IMR-90 (cell line): ENCODE measurements around the gene TEDC2. TPM values are rescaled to one million over a fixed set of nuclear protein-coding genes. Genes with fewer than 3 reads are reported as not detected.

Experiments
- ATAC-seq: fragments of 200-7000 bp; cut with Tn5 transposase; 2 replicates; pipeline ENCODE4 v1.9.1; 2020; ENCODE audit warnings: low read depth, mild to moderate bottlenecking, moderate library complexity
- BruUV-seq: library from RNA; stranded (reverse); fragments of 400-500 nt; replicated peaks from 2 replicates; lab custom pipeline; 2021; lab: Mats Ljungman, UMichigan
- CTCF ChIA-PET: fragments of 300-600 bp; formaldehyde crosslinking; extraction: SDS; loops from one replicate; lab custom pipeline; 2021; ENCODE audit warnings: antibody characterized with exemption; lab: Yijun Ruan, JAX
- POLR2A ChIA-PET: fragments of 300-600 bp; sonication (Branson Sonifier 250); formaldehyde crosslinking; loops from one replicate; lab custom pipeline; 2022; ENCODE audit warnings: antibody characterized with exemption; ENCODE audit not compliant: unreplicated experiment; lab: Charles Lee
- DNase-seq: peaks from one replicate; pipeline ENCODE4 v3.0.0; 2013
- H2AFZ ChIP-seq: replicated peaks from 2 replicates; pipeline ENCODE3; 2013; ENCODE audit warnings: low read length, mild to moderate bottlenecking; ENCODE audit not compliant: poor library complexity
- H2AK5ac ChIP-seq: 2 replicates; pipeline ENCODE4 v1.6.1; 2013; ENCODE audit warnings: low read depth, low read length, inconsistent platforms
- H2AK9ac ChIP-seq: replicated peaks from 2 replicates; pipeline ENCODE3; 2013; ENCODE audit warnings: mild to moderate bottlenecking, low read depth, low read length, moderate library complexity; ENCODE audit not compliant: poor library complexity
- H2BK120ac ChIP-seq: 2 replicates; pipeline ENCODE4 v1.6.1; 2013; ENCODE audit warnings: low read depth, low read length, inconsistent platforms
- H2BK15ac ChIP-seq: 3 replicates; pipeline ENCODE4 v1.6.1; 2013; ENCODE audit warnings: low read depth, low read length, inconsistent platforms
- H2BK20ac ChIP-seq: 2 replicates; pipeline ENCODE4 v1.6.1; 2013; ENCODE audit warnings: low read depth, mild to moderate bottlenecking, inconsistent platforms, low read length, moderate library complexity
- H2BK5ac ChIP-seq: 2 replicates; pipeline ENCODE4 v1.6.1; 2013; ENCODE audit warnings: mild to moderate bottlenecking, low read depth, low read length, inconsistent platforms; ENCODE audit not compliant: poor library complexity, severe bottlenecking
- H3K14ac ChIP-seq: replicated peaks from 2 replicates; pipeline ENCODE4 v1.6.1; 2013; ENCODE audit warnings: low read depth, low read length, inconsistent platforms
- H3K18ac ChIP-seq: 2 replicates; pipeline ENCODE4 v1.6.1; 2013; ENCODE audit warnings: low read depth, low read length, control low read depth
- H3K23ac ChIP-seq: 2 replicates; pipeline ENCODE4 v1.6.1; 2013; ENCODE audit warnings: low read depth, low read length, inconsistent platforms
- H3K27ac ChIP-seq: 2 replicates; pipeline ENCODE4 v1.5.1; 2013; ENCODE audit warnings: mild to moderate bottlenecking, control low read depth, low read length; ENCODE audit not compliant: insufficient read depth
- H3K27me3 ChIP-seq: 2 replicates; pipeline ENCODE4 v1.6.1; 2013; ENCODE audit warnings: low read length; ENCODE audit not compliant: control insufficient read depth, insufficient read depth
- H3K36me3 ChIP-seq: 2 replicates; pipeline ENCODE4 v1.6.1; 2013; ENCODE audit warnings: low read length, mixed read lengths; ENCODE audit not compliant: control insufficient read depth, insufficient read depth
- H3K4ac ChIP-seq: 2 replicates; pipeline ENCODE4 v1.6.1; 2013; ENCODE audit warnings: low read depth, low read length, inconsistent platforms
- H3K4me1 ChIP-seq: 2 replicates; pipeline ENCODE4 v1.6.1; 2013; ENCODE audit warnings: low read length, mixed read lengths; ENCODE audit not compliant: control insufficient read depth, insufficient read depth
- H3K4me2 ChIP-seq: 2 replicates; pipeline ENCODE4 v1.6.1; 2013; ENCODE audit warnings: low read depth, mild to moderate bottlenecking, control low read depth, low read length, moderate library complexity
- H3K4me3 ChIP-seq: 2 replicates; pipeline ENCODE4 v1.5.1; 2013; ENCODE audit warnings: low read depth, mild to moderate bottlenecking, control low read depth, low read length, moderate library complexity; ENCODE audit not compliant: insufficient read depth
- H3K56ac ChIP-seq: 2 replicates; pipeline ENCODE4 v1.6.1; 2013; ENCODE audit warnings: low read length, inconsistent platforms; ENCODE audit not compliant: insufficient read depth; ENCODE audit errors: extremely low read depth
- H3K79me1 ChIP-seq, 2 experiments: 2 replicates each; pipeline ENCODE4 v1.6.1; 2013; ENCODE audit warnings: low read length in 2 of 2, inconsistent platforms in 1 of 2, low read depth in 1 of 2
- H3K9ac ChIP-seq: 2 replicates; pipeline ENCODE4 v1.6.1; 2013; ENCODE audit warnings: low read depth, low read length, control low read depth
- H3K9me1 ChIP-seq: 2 replicates; pipeline ENCODE4 v1.6.1; 2013; ENCODE audit warnings: low read length, inconsistent platforms; ENCODE audit not compliant: insufficient read depth
- H3K9me3 ChIP-seq: 2 replicates; pipeline ENCODE4 v1.6.1; 2013; ENCODE audit warnings: low read length; ENCODE audit not compliant: control insufficient read depth, insufficient read depth
- H4K20me1 ChIP-seq: 2 replicates; pipeline ENCODE4 v1.6.1; 2013; ENCODE audit warnings: low read length, inconsistent platforms; ENCODE audit not compliant: insufficient read depth
- H4K5ac ChIP-seq: 2 replicates; pipeline ENCODE4 v1.6.1; 2013; ENCODE audit warnings: mild to moderate bottlenecking, low read depth, low read length, control low read depth
- H4K8ac ChIP-seq, 2 experiments: 2 replicates each; pipeline ENCODE4 v1.6.1; 2013; ENCODE audit warnings: low read depth in 2 of 2, low read length in 2 of 2, control low read depth in 1 of 2, inconsistent platforms in 1 of 2
- H4K91ac ChIP-seq: 2 replicates; pipeline ENCODE4 v1.6.1; 2013; ENCODE audit warnings: low read depth, low read length, inconsistent platforms; ENCODE audit not compliant: insufficient read depth
- BHLHE40 ChIP-seq: fragments of 150-350 bp; IDR thresholded peaks from 2 replicates; pipeline ENCODE4 v1.6.1; 2016; ENCODE audit warnings: mild to moderate bottlenecking, low read depth, low read length
- CEBPB ChIP-seq: IDR thresholded peaks from 2 replicates; pipeline ENCODE4 v1.6.1; 2012; ENCODE audit warnings: low read depth, low read length, improper control_type of control experiment
- CHD1 ChIP-seq: IDR thresholded peaks from 2 replicates; pipeline ENCODE4 v1.6.1; 2012; ENCODE audit warnings: low read depth, low read length, improper control_type of control experiment
- FOS ChIP-seq: fragments of 150-350 bp; IDR thresholded peaks from 2 replicates; pipeline ENCODE4 v1.6.1; 2016; ENCODE audit warnings: low read depth, low read length
- MAFK ChIP-seq: IDR thresholded peaks from 2 replicates; pipeline ENCODE4 v1.6.1; 2012; ENCODE audit warnings: low read depth, low read length, improper control_type of control experiment
- MAZ ChIP-seq: IDR thresholded peaks from 2 replicates; pipeline ENCODE4 v1.6.1; 2012; ENCODE audit warnings: low read depth, mild to moderate bottlenecking, low read length, improper control_type of control experiment, moderate library complexity, borderline replicate concordance
- NFE2L2 ChIP-seq: fragments of 150-350 bp; IDR thresholded peaks from 2 replicates; pipeline ENCODE4 v1.6.1; 2016; ENCODE audit warnings: low read depth, mild to moderate bottlenecking, low read length
- POLR2A ChIP-seq: IDR thresholded peaks from 2 replicates; pipeline ENCODE4 v1.6.1; 2012; ENCODE audit warnings: mild to moderate bottlenecking, low read depth, low read length
- RCOR1 ChIP-seq: IDR thresholded peaks from 2 replicates; pipeline ENCODE4 v1.6.1; 2012; ENCODE audit warnings: mild to moderate bottlenecking, low read length, improper control_type of control experiment; ENCODE audit not compliant: insufficient replicate concordance
- RFX5 ChIP-seq: IDR thresholded peaks from 2 replicates; pipeline ENCODE4 v1.8.0; 2012; ENCODE audit warnings: low read depth, mild to moderate bottlenecking, low read length, moderate library complexity
- SMC3 ChIP-seq: fragments of 150-350 bp; IDR thresholded peaks from 2 replicates; pipeline ENCODE4 v1.6.1; 2016; ENCODE audit warnings: low read depth, mild to moderate bottlenecking, antibody characterized with exemption, low read length, moderate library complexity
- WGBS, 2 experiments: methylation state at CpG; one replicate each; pipeline versions ENCODE4 v1.1.5 to v1.1.7; 2013; ENCODE audit warnings: missing lambda C conversion rate in 2 of 2; ENCODE audit not compliant: insufficient read length in 1 of 2; ENCODE audit errors: extremely low coverage in 2 of 2; 5-methylcytosine and 5-hydroxymethylcytosine counted together
- dilution Hi-C: fragments of 300-500 bp; cut with HindIII; formaldehyde crosslinking; loops from one replicate; pipeline ENCODE4 v1.14.3; 2018; ENCODE audit warnings: low sequenced_read_pairs; ENCODE audit not compliant: unreplicated experiment
- in situ Hi-C: fragments of 300-500 bp; cut with MboI; formaldehyde crosslinking; loops from 3 replicates; pipeline ENCODE4 v1.14.3; 2019; ENCODE audit warnings: low sequenced_read_pairs, inconsistent platforms, mixed read lengths
- intact Hi-C: fragments of 100-400 bp; cut with micrococcal nuclease; formaldehyde crosslinking; loops from 2 replicates; pipeline ENCODE4 v1.10.0; 2022
- polyA plus RNA-seq, 3 experiments: library from polyadenylated mRNA; depleted of rRNA; stranded (reverse); fragments of >200 nt; gene quantifications; 2 replicates each; pipeline ENCODE4 v1.2.3, GENCODE V29; 2012; ENCODE audit warnings: low replicate concordance in 1 of 3
- total RNA-seq: library from RNA; depleted of rRNA; stranded (reverse); fragments of >200 nt; gene quantifications from 2 replicates; pipeline ENCODE4 v1.2.3, GENCODE V29; 2012
- TF ChIP-seq, protein P1 (sequence below): conservative IDR thresholded peaks from 2 replicates; pipeline ENCODE4 v1.5.1; 2012; ENCODE audit warnings: mild to moderate bottlenecking, low read depth, low read length, improper control_type of control experiment
- TF ChIP-seq, protein P2 (sequence below): fragments of 150-350 bp; IDR thresholded peaks from 2 replicates; pipeline ENCODE4 v1.6.1; 2017; ENCODE audit warnings: mild to moderate bottlenecking, antibody characterized with exemption, low read length, low read depth
- TF ChIP-seq, protein P3 (sequence below): fragments of 150-350 bp; IDR thresholded peaks from 2 replicates; pipeline ENCODE4 v1.6.1; 2016; ENCODE audit warnings: low read depth, mild to moderate bottlenecking, low read length, moderate library complexity, borderline replicate concordance

The TEDC2 gene
- total and polyA plus RNA-seq, 2 of the 4 experiments (the other 2 are of a cell fraction): 3.6 to 7.3 TPM

DNA sequence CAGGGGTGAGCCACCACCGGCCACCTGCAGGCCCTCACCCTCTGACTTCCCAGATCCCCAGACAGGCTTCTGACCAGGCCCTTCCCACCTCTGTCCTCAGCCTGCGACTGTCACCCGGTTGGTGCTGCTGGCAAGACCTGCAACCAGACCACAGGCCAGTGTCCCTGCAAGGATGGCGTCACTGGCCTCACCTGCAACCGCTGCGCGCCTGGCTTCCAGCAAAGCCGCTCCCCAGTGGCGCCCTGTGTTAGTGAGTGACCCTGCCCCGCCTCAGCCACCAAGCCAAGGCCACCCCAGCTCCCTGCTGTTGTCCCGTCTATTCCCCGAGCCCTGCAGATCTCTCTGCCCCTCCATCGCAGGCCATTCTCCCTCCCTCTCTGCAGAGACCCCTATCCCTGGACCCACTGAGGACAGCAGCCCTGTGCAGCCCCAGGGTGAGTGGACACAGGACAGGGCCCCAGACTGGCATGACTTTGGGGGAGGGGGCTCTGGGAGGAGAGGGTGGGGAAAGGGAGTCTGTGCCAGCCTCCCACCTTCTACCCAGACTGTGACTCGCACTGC lies 13.1 kb downstream of the TEDC2 start:
- H3K4me2 ChIP-seq: peak overlapping the region; percentile 68; the same call in 1 of the 2 replicates
- TF ChIP-seq BHLHE40 (no peak), RCOR1 (no peak), SMC3 (no peak), RFX5 (no peak), FOS (no peak), CEBPB (no peak), CHD1 (no peak), MAZ (no peak), MAFK (no peak), NFE2L2 (no peak), POLR2A (no peak)
- TF ChIP-seq, protein P1, sequence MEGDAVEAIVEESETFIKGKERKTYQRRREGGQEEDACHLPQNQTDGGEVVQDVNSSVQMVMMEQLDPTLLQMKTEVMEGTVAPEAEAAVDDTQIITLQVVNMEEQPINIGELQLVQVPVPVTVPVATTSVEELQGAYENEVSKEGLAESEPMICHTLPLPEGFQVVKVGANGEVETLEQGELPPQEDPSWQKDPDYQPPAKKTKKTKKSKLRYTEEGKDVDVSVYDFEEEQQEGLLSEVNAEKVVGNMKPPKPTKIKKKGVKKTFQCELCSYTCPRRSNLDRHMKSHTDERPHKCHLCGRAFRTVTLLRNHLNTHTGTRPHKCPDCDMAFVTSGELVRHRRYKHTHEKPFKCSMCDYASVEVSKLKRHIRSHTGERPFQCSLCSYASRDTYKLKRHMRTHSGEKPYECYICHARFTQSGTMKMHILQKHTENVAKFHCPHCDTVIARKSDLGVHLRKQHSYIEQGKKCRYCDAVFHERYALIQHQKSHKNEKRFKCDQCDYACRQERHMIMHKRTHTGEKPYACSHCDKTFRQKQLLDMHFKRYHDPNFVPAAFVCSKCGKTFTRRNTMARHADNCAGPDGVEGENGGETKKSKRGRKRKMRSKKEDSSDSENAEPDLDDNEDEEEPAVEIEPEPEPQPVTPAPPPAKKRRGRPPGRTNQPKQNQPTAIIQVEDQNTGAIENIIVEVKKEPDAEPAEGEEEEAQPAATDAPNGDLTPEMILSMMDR: no peak
- TF ChIP-seq, protein P2, sequence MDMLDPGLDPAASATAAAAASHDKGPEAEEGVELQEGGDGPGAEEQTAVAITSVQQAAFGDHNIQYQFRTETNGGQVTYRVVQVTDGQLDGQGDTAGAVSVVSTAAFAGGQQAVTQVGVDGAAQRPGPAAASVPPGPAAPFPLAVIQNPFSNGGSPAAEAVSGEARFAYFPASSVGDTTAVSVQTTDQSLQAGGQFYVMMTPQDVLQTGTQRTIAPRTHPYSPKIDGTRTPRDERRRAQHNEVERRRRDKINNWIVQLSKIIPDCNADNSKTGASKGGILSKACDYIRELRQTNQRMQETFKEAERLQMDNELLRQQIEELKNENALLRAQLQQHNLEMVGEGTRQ: no peak
- TF ChIP-seq, protein P3, sequence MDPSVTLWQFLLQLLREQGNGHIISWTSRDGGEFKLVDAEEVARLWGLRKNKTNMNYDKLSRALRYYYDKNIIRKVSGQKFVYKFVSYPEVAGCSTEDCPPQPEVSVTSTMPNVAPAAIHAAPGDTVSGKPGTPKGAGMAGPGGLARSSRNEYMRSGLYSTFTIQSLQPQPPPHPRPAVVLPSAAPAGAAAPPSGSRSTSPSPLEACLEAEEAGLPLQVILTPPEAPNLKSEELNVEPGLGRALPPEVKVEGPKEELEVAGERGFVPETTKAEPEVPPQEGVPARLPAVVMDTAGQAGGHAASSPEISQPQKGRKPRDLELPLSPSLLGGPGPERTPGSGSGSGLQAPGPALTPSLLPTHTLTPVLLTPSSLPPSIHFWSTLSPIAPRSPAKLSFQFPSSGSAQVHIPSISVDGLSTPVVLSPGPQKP: no peak
- no peak overlapping the region for H3K4ac ChIP-seq
- H3K9me3 ChIP-seq: no peaks in the 10 kb centered on the region
- peak overlapping the region; percentile 33 for H2AFZ ChIP-seq
- ChIA-PET CTCF (no interaction called here), POLR2A (no interaction called here)
- dilution Hi-C loops: no loop called here
- peaks cover 3% of the 10 kb centered on the region; the same call in 1 of the 2 replicates for H3K9me1 ChIP-seq
- no peak overlapping the region for H2BK20ac ChIP-seq
- H2BK120ac ChIP-seq: no peak overlapping the region
- H4K8ac ChIP-seq: no peak overlapping the region
- in situ Hi-C loops: no loop called here
- H4K5ac ChIP-seq: no peak overlapping the region
- no TSS peak for BruUV-seq
- no peak overlapping the region for H3K9ac ChIP-seq
- H3K56ac ChIP-seq: no peak overlapping the region
- H2BK5ac ChIP-seq: no peak overlapping the region
- peaks cover 21% of the 10 kb centered on the region for H3K4me1 ChIP-seq
- peaks cover 21% of the 10 kb centered on the region for H4K20me1 ChIP-seq
- no peak overlapping the region for H3K4me3 ChIP-seq
- no peaks in the 10 kb centered on the region for H3K36me3 ChIP-seq
- H4K91ac ChIP-seq: no peak overlapping the region
- H3K18ac ChIP-seq: no peak overlapping the region
- 88% methylated on average over 4 of the region's 14 CpGs; no CpG with 5 or more reads in 1 of the 2 experiments for WGBS, 2 experiments
- H3K27me3 ChIP-seq: no peaks in the 10 kb centered on the region; the same call in 1 of the 2 replicates
- H2AK5ac ChIP-seq: peak overlapping the region; percentile 23; the same call in 1 of the 2 replicates
- intact Hi-C loops: no loop called here
- peak overlapping the region; percentile 17 for H2AK9ac ChIP-seq
- H3K79me1 ChIP-seq: peaks cover 10 to 45% of the 10 kb centered on the region in 2 experiments; a peak in 2 of 4 replicates
- H3K14ac ChIP-seq: no peak overlapping the region
- ATAC-seq (no peak), DNase-seq (no peak)
- no peak overlapping the region for H3K27ac ChIP-seq
- H2BK15ac ChIP-seq: no peak overlapping the region
- H3K23ac ChIP-seq: no peak overlapping the region
